ENCODE results near the gene DGKG. TPM values are rescaled to one million over a fixed set of nuclear protein-coding genes. Genes with fewer than 3 reads are reported as not detected.
A peak's percentile ranks its signal among the peaks of the same experiment; 100 is the strongest.

Gene DGKG
- total and polyA plus RNA-seq, 2 of the 8 experiments (the other 6 are each of a cell fraction or from before 2014, with no cell fraction given) = 0.30 to 0.48 TPM

DNA sequence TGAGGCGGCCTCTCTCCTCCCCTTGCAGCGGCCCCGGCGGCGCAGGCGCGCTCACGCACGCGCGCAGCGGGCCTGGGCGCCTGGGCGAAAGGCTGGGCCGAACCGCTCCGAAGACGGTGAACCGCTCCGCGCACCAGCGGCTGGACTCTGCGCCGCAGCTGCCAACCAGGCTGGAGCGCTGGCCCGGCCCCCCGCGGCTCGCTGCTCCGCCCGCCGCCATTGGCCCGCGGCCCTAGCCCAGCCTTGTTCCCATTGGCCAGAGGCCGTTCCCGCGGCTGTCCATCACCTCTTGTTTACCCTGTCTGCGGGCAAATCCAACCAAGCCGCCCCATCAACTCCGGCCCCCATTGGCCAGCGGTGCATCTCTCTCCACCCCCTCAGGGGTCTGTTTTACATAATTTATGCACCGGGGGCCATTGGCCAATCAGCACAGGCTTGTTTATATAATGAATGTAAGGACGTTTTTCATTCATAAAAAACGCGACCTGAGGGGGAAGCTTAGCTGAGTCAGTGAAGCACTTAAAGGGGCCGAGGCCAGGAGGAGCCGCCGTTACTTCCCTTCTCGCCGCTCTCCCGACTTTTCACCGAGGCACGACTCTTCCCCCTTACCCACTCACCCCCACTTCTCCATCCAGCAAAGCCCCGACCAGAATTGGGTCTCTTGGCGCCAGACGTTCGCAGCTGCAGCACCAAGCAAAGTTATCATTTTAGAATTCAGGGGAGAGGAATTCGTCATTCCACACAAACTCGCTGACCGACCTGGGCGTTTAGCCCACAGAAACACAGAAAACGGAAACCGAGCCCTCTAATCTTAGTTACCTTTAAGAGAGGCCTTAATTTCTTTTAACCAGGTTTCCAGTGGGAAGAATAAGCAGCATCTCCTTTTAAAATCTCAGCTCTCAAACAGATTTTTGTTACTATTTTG is 252.8 kb downstream of the DGKG start, which contains the start of gene ETV5 (continued):
- TF ChIP-seq KDM1A (IDR thresholded peaks at IDR 0.05; ENCODE audit: borderline replicate concordance, low read length) (no peak), JUND (IDR thresholded peaks at IDR 0.05; ENCODE audit: low read length) (peak; percentile 51; the same call in 1 of the 2 replicates), KDM5A (IDR thresholded peaks at IDR 0.05; ENCODE audit: low read length) (no peak), MAX (IDR thresholded peaks at IDR 0.05) (no peak), HDAC2 (IDR thresholded peaks at IDR 0.05; ENCODE audit: borderline replicate concordance in 1 of 2, low read depth in 2 of 2, low read length in 2 of 2) (no peak), POLR2AphosphoS5 (IDR thresholded peaks at IDR 0.05; ENCODE audit: low read depth, low read length) (peak; percentile 81), POLR2A (IDR thresholded peaks at IDR 0.05; ENCODE audit: control extremely low read depth in 1 of 2, low read depth in 2 of 2, low read length in 2 of 2) (peak; percentile 67 to 89)
